HG02870 (cell line): ENCODE measurements around the gene AKNA.
"Not testable (repeated sequence)": the region's sequence is repeated elsewhere in the genome, so short reads cannot be mapped to it uniquely, and the experiment has no call there.

Source experiments
- ATAC-seq: cut with Tn5 transposase; IDR thresholded peaks from one replicate; pipeline ENCODE4 v1.9.1; 2021; ENCODE audit warnings: mild to moderate bottlenecking, moderate library complexity; ENCODE audit not compliant: unreplicated experiment

AKNA gene

GRCh38 chr9:114341991-114342390 lies 45.8 kb downstream of the AKNA start:
- ATAC-seq: no peak

DNA sequence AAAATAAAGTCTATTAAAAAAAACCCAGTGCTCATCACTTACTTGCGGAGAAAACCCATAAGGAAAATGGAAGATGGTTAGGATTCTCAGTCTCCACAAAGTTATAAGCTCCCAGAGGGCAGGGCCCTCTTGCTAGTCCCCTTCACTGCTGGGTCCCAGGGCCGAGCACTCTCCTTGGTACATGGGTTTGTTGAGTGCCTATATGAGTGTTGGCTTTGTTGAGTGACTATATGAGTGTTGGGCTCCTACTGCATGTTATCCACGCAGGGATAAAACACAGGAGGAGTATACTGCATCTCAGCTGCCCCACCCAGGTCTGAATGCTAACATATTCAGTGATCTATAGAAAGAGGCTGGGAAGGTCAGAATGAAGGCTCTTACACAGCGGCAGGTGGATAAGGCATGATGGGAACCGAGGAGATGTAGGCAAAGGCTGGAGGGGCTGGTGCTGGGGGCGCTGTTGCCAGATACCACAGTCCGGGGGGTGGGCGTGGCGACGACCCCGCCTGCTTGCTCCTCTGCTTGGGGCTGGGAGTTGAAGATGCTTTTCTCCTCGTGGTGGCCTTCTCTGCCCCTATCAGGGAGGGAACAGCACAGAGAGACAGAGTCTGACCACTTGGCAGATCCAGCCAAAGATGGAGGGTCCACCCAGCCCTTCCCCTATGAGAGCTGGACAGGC lies 46.5 kb downstream of the AKNA start:
- ATAC-seq: no peak

- no peak for ATAC-seq
Observed at GRCh38 chr9:114339130-114339908, 48.5 kb downstream of the AKNA start.

- ATAC-seq: no peak
Observed at GRCh38 chr9:114338187-114338586, 49.6 kb downstream of the AKNA start.

DNA sequence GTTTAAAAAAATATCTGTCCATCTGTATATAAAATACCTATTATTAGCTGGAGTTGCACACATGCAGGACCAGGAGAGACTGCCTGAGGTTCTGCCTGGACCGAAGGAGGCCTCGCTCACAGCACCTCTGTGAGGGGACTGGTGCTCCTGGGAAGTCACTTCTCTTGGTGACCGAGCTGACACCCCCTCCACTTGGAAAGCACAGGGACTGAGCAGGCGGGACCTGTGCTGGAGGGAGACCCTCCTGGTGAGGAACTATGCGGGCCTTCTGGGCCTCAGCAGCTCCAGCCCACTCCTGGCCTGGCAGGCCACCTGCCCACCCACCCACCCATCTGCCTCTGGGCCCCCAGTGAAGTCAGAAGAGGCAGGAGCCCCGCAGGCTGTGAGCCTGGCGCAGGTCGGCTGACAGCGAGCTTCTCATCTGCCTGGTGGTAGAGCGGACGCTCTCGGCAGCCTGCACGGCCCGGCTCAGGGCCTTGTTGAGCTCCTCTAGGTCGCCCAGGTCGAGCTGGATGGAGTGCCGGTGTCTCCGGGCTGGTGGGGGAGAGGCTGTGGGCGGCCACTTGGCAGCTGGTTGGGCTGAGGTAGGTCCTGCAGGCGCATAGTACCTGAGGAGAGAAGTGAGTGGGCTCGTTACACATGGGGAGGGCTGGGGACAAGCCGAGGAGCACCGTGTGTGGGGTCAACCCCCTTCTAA lies 50.9 kb downstream of the AKNA start:
- no peak for ATAC-seq

GRCh38 chr9:114336157-114336556 lies 51.6 kb downstream of the AKNA start:
- ATAC-seq: no peak

DNA sequence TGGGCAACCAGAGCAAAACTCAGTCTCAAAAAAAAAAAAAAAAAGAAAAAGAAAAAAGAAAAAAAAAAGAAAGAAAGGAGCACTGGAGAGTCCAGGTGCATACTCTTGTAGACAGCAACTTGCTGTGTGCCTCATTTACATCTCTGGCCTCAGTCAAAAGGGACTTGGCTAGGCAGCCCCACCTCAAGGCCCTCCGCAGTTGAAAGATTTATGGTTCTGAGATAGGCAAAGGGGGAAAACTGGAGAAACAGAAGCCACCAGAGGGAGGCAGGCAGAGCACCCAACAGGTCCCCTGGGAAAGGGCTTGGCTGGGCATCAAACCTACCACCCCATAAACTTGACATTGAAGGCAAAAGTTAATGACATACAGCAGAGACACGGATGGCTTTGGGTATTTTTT lies 52.0 kb downstream of the AKNA start:
- ATAC-seq: no peak

DNA sequence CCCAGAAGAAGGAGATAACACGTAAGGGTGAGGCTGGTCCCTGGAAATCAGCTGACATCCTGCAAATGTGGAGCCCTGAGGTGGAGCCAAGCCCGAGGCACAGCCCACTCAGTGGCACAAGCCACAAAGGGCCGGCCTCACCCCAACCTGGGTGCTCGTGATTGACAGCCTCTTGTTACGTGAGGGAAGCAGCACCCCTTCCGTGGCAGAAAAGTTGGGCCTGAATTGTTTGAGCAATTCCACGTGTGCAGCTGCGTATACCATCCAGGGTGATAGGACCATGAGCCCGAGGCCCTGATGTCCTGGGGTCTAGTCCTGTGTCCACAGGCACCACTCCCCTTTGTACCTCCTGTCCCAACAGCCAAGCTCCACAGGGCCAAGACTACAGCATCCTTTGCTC lies 53.3 kb downstream of the AKNA start:
- ATAC-seq: no peak

GRCh38 chr9:114333718-114334117 lies 54.1 kb downstream of the AKNA start:
- not testable (repeated sequence) for ATAC-seq

GRCh38 chr9:114332474-114333040 lies 55.2 kb downstream of the AKNA start:
- not testable (repeated sequence) for ATAC-seq

GRCh38 chr9:114331229-114332195 lies 56.3 kb downstream of the AKNA start:
- ATAC-seq: not testable (repeated sequence)

- no peak for ATAC-seq
Observed at GRCh38 chr9:114330636-114331035, 57.1 kb downstream of the AKNA start.

DNA sequence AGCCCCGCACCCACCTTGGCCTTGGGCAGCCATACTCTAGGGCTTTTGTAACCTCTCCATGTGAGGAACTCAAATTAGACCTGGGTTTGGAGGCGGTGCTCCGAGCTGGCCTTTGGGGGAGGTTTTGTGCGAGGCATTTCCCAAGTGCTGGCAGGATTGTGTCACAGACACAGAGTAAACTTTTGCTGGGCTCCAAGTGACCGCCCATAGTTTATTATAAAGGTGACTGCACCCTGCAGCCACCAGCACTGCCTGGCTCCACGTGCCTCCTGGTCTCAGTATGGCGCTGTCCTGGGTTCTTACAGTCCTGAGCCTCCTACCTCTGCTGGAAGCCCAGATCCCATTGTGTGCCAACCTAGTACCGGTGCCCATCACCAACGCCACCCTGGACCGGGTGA lies 58.2 kb downstream of the AKNA start, which contains the start of gene ORM2:
Gene ORM2, plus strand, starts transcription at position 245 of the 398 bp plus-strand sequence. Its CDS starts 36 bp downstream, at position 281.
- ATAC-seq: not testable (repeated sequence)

DNA sequence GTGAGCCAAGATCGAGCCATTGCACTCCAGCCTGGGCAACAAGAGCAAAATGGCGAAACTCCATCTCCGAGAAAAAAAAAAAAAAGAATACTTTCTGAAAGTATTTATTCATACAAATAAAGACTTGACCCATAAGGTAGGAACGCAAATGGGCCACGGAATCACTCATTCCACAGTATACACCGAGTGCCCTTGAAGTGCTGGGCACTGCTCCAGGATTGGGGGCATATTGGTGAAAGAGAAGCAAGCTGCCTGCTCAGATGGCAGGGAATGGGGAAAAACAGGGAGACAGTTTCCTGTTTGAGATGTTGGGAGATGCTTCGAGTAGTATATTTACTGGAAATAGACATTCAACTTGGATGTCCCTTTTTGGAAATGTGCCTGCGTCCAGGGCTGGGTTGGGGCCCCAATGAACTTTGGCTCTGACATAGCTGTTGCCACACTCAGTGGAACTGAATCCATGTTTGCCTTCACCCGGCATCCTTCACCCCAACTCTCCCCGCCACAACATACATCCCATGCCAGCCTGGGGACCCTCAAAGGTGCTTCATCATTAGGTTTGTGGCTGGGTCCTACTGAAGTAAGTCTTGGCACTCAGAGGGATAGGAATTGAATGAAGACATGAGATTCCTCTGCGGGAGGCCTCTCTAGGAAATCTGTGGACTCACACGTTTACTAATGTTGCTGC lies 58.7 kb downstream of the AKNA start:
- not testable (repeated sequence) for ATAC-seq

GRCh38 chr9:114328357-114328820 lies 59.4 kb downstream of the AKNA start:
- not testable (repeated sequence) for ATAC-seq

- ATAC-seq: no peak
Observed at GRCh38 chr9:114327749-114328148, 60.0 kb downstream of the AKNA start.

- ATAC-seq: not testable (repeated sequence)
Observed at GRCh38 chr9:114325684-114326254, 62.0 kb downstream of the AKNA start.

- not testable (repeated sequence) for ATAC-seq
Observed at GRCh38 chr9:114324965-114325364, 62.8 kb downstream of the AKNA start.

- no peak for ATAC-seq
Observed at GRCh38 chr9:114324492-114324891, 63.3 kb downstream of the AKNA start.
